ENCODE measurements around the gene LRMDA.

- TF ChIP-seq TAF1 (IDR thresholded peaks at IDR 0.05; ENCODE audit: low read depth): no peak
- TF ChIP-seq NFIC (IDR thresholded peaks at IDR 0.05): no peak
- TF ChIP-seq CEBPB (IDR thresholded peaks at IDR 0.05): no peak
- TF ChIP-seq, protein P1, sequence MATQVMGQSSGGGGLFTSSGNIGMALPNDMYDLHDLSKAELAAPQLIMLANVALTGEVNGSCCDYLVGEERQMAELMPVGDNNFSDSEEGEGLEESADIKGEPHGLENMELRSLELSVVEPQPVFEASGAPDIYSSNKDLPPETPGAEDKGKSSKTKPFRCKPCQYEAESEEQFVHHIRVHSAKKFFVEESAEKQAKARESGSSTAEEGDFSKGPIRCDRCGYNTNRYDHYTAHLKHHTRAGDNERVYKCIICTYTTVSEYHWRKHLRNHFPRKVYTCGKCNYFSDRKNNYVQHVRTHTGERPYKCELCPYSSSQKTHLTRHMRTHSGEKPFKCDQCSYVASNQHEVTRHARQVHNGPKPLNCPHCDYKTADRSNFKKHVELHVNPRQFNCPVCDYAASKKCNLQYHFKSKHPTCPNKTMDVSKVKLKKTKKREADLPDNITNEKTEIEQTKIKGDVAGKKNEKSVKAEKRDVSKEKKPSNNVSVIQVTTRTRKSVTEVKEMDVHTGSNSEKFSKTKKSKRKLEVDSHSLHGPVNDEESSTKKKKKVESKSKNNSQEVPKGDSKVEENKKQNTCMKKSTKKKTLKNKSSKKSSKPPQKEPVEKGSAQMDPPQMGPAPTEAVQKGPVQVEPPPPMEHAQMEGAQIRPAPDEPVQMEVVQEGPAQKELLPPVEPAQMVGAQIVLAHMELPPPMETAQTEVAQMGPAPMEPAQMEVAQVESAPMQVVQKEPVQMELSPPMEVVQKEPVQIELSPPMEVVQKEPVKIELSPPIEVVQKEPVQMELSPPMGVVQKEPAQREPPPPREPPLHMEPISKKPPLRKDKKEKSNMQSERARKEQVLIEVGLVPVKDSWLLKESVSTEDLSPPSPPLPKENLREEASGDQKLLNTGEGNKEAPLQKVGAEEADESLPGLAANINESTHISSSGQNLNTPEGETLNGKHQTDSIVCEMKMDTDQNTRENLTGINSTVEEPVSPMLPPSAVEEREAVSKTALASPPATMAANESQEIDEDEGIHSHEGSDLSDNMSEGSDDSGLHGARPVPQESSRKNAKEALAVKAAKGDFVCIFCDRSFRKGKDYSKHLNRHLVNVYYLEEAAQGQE (IDR thresholded peaks at IDR 0.05; ENCODE audit: low read depth): no peak
- no peak for TF ChIP-seq YY1 (IDR thresholded peaks at IDR 0.05; ENCODE audit: low read depth)
Observed at GRCh38 chr10:75753621-75754020, 322.2 kb downstream of the LRMDA start.

All from Ishikawa (cell line).